HepG2 (cell line): ENCODE data around the gene MED13. TPM values are rescaled to one million over a fixed set of nuclear protein-coding genes. Genes with fewer than 3 reads are reported as not detected.

ENCODE experiments used
- FOXO1 ChIP-seq: sonication (generic); formaldehyde crosslinking; IDR thresholded peaks from 2 replicates; pipeline ENCODE4 v1.4.0; 2020; ENCODE audit warnings: missing genetic modification reagents
- HES4 ChIP-seq: sonication (generic); formaldehyde crosslinking; IDR thresholded peaks from 2 replicates; pipeline ENCODE4 v1.9.0; 2021; ENCODE audit warnings: mild to moderate bottlenecking, missing genetic modification reagents, borderline replicate concordance
- HMGXB3 ChIP-seq: sonication (generic); formaldehyde crosslinking; IDR thresholded peaks from 2 replicates; pipeline ENCODE4 v1.4.0; 2020; ENCODE audit warnings: missing genetic modification reagents, borderline replicate concordance
- KAT7 ChIP-seq: IDR thresholded peaks from 2 replicates; pipeline ENCODE4 v1.6.1; 2018; ENCODE audit warnings: borderline replicate concordance, missing compliant biosample characterization
- KLF11 ChIP-seq: IDR thresholded peaks from 2 replicates; pipeline ENCODE4 v1.6.1; 2016; ENCODE audit warnings: missing compliant biosample characterization
- KLF16 ChIP-seq, 2 experiments: sonication (generic) in 1 of 2; formaldehyde crosslinking in 1 of 2; IDR thresholded peaks; 2 replicates each; pipeline versions ENCODE4 v1.6.1 to v1.8.0; 2016 to 2023; ENCODE audit warnings: missing genetic modification reagents in 2 of 2, missing compliant biosample characterization in 1 of 2
- KMT2B ChIP-seq: IDR thresholded peaks from 2 replicates; pipeline ENCODE4 v1.6.1; 2016; ENCODE audit warnings: missing genetic modification reagents, missing compliant biosample characterization
- NCOA5 ChIP-seq: sonication (generic); formaldehyde crosslinking; IDR thresholded peaks from 2 replicates; pipeline ENCODE4 v1.4.0; 2020; ENCODE audit warnings: missing genetic modification reagents
- NFYC ChIP-seq: IDR thresholded peaks from 2 replicates; pipeline ENCODE4 v1.6.1; 2016; ENCODE audit warnings: missing genetic modification reagents, missing compliant biosample characterization
- RARA ChIP-seq: IDR thresholded peaks from 2 replicates; pipeline ENCODE4 v1.6.1; 2016; ENCODE audit warnings: missing genetic modification reagents, missing compliant biosample characterization
- RELA ChIP-seq: sonication (generic); formaldehyde crosslinking; IDR thresholded peaks from 2 replicates; pipeline ENCODE4 v1.4.0; 2020; ENCODE audit warnings: missing genetic modification reagents
- RFXANK ChIP-seq: IDR thresholded peaks from 2 replicates; pipeline ENCODE4 v1.6.1; 2016
- SALL1 ChIP-seq: sonication (generic); formaldehyde crosslinking; IDR thresholded peaks from 2 replicates; pipeline ENCODE4 v1.8.0; 2022; ENCODE audit warnings: mild to moderate bottlenecking, missing genetic modification reagents
- TBX3 ChIP-seq: fragments of 450-650 bp; IDR thresholded peaks from 2 replicates; pipeline ENCODE4 v1.6.1; 2017; ENCODE audit warnings: antibody characterized with exemption, mild to moderate bottlenecking, inconsistent platforms, borderline replicate concordance
- ZBTB26 ChIP-seq: IDR thresholded peaks from 2 replicates; pipeline ENCODE4 v1.6.1; 2016; ENCODE audit warnings: missing compliant biosample characterization, missing genetic modification reagents, borderline replicate concordance
- ZNF124 ChIP-seq: sonication (generic); formaldehyde crosslinking; IDR thresholded peaks from 2 replicates; pipeline ENCODE4 v1.4.0; 2020; ENCODE audit warnings: missing genetic modification reagents
- ZNF44 ChIP-seq: sonication (generic); formaldehyde crosslinking; IDR thresholded peaks from 2 replicates; pipeline ENCODE4 v1.5.1; 2020; ENCODE audit warnings: mild to moderate bottlenecking, missing genetic modification reagents
- ZNF605 ChIP-seq: sonication (generic); formaldehyde crosslinking; IDR thresholded peaks from 2 replicates; pipeline ENCODE4 v1.8.0; 2022; ENCODE audit warnings: mild to moderate bottlenecking, missing genetic modification reagents
- ZNF800 ChIP-seq: sonication (generic); formaldehyde crosslinking; IDR thresholded peaks from 2 replicates; pipeline ENCODE4 v1.4.0; 2020; ENCODE audit warnings: missing genetic modification reagents
- ZSCAN25 ChIP-seq: sonication (generic); formaldehyde crosslinking; IDR thresholded peaks from 2 replicates; pipeline ENCODE4 v1.8.0; 2022; ENCODE audit warnings: mild to moderate bottlenecking, missing genetic modification reagents
- polyA plus RNA-seq, 8 experiments: library from polyadenylated mRNA; depleted of rRNA in 3 of 8; stranded (reverse) in 7 of 8; unstranded in 1 of 8; fragments of >200 nt; fragmentation: Illumina TruSeq in 4 of 8; extraction: Trizol in 4 of 8; gene quantifications; 2 replicates each; pipeline versions ENCODE4 v1.2.1 to v1.2.3, GENCODE V29; 2011 to 2016; ENCODE audit warnings: low read depth in 4 of 8, missing spikeins in 1 of 8, mixed read lengths in 1 of 8; ENCODE audit not compliant: insufficient read depth in 1 of 8
- total RNA-seq, 5 experiments: library from RNA; depleted of rRNA; stranded (reverse); fragments of >200 nt; fragmentation: Illumina TruSeq; extraction: Trizol; gene quantifications; 2 replicates each; pipeline ENCODE4 v1.2.3, GENCODE V29; 2016; ENCODE audit warnings: low read depth in 1 of 5
- TF ChIP-seq, protein P1 (sequence below): sonication (generic); formaldehyde crosslinking; IDR thresholded peaks from 2 replicates; pipeline ENCODE4 v1.8.1; 2023; ENCODE audit warnings: mild to moderate bottlenecking, missing genetic modification reagents

MED13 gene
- total and polyA plus RNA-seq, 2 of the 13 experiments (the other 11 are each of a cell fraction or from before 2014, with no cell fraction given), result 27.4 to 69.1 TPM

DNA sequence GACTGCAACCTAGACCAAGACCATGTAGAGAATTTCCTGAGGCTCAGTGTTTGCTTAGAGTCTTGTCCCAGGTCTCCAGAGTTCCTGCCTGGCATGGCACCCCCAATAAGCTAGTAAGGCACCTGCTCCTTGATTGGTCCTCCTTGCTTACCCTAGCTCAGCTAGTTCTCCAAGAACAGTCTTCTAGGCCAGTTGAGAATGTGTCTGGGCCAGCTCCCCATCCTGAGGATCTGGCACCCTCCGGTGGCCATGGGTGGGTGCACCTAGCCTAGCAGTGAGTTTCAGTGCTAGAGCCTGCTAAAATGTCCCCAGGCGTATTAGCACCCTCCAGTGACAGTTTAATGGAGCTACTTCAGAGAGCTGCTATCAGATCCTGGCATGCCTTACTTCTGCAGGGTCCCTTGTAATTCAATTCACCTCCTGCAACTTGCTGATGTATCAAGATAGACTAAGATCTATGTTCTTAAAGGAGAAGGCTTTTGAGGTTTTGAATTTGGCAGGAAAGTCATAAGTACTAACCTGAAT, 44.4 kb upstream of the MED13 start (continued):
- TF ChIP-seq ZNF800 (CRISPR knock-in tag) (peak; percentile 55; the same call in 1 of the 2 replicates), RELA (CRISPR knock-in tag) (peak; percentile 90), HES4 (CRISPR knock-in tag) (no peak), RFXANK (CRISPR knock-in tag) (peak; percentile 82; the same call in 1 of the 2 replicates), FOXO1 (CRISPR knock-in tag) (peak; percentile 61; the same call in 1 of the 2 replicates), RARA (peak; percentile 24; the same call in 1 of the 2 replicates), TBX3 (no peak), ZBTB26 (peak; percentile 69; the same call in 1 of the 2 replicates), SALL1 (CRISPR knock-in tag) (peak; percentile 97), HMGXB3 (CRISPR knock-in tag) (peak; percentile 81; the same call in 1 of the 2 replicates), ZSCAN25 (CRISPR knock-in tag) (peak; percentile 32; the same call in 1 of the 2 replicates), ZNF605 (CRISPR knock-in tag) (peak; percentile 83), NCOA5 (CRISPR knock-in tag) (no peak), KAT7 (CRISPR knock-in tag) (peak; percentile 65; the same call in 1 of the 2 replicates), KLF11 (CRISPR knock-in tag) (peak; percentile 88; the same call in 1 of the 2 replicates), ZNF124 (peak; percentile 86), KMT2B (CRISPR knock-in tag) (peak; percentile 55), NFYC (CRISPR knock-in tag) (peak; percentile 47; the same call in 1 of the 2 replicates), ZNF44 (peak; percentile 48; the same call in 1 of the 2 replicates), KLF16 (CRISPR knock-in tag; IDR thresholded peaks at IDR 0.05) (peak in 1 of 2 experiments; percentile 95; a peak in 2 of 4 replicates)
- TF ChIP-seq, protein P1, sequence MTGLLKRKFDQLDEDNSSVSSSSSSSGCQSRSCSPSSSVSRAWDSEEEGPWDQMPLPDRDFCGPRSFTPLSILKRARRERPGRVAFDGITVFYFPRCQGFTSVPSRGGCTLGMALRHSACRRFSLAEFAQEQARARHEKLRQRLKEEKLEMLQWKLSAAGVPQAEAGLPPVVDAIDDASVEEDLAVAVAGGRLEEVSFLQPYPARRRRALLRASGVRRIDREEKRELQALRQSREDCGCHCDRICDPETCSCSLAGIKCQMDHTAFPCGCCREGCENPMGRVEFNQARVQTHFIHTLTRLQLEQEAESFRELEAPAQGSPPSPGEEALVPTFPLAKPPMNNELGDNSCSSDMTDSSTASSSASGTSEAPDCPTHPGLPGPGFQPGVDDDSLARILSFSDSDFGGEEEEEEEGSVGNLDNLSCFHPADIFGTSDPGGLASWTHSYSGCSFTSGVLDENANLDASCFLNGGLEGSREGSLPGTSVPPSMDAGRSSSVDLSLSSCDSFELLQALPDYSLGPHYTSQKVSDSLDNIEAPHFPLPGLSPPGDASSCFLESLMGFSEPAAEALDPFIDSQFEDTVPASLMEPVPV (CRISPR knock-in tag), result no peak
